SK-N-MC (cell line): ENCODE results near the gene RALGAPA1.
"Not testable (repeated sequence)": the region's sequence is repeated elsewhere in the genome, so short reads cannot be mapped to it uniquely, and the experiment has no call there.

Experiments
- DNase-seq: peaks from one replicate; pipeline ENCODE4 v3.0.0-alpha.2; 2011; ENCODE audit warnings: low read depth, low spot score
- H3K27ac ChIP-seq: fragments of 200-600 bp; sonication (generic); 2 replicates; pipeline ENCODE4 v1.5.1; 2016; ENCODE audit warnings: mixed run types
- H3K36me3 ChIP-seq: fragments of 200-600 bp; sonication (generic); 2 replicates; pipeline ENCODE4 v1.6.1; 2017; ENCODE audit warnings: antibody characterized with exemption, low read length, mixed read lengths; ENCODE audit not compliant: insufficient read depth
- H3K4me3 ChIP-seq: fragments of 200-600 bp; sonication (generic); 2 replicates; pipeline ENCODE4 v1.5.1; 2016
- H3K9ac ChIP-seq: fragments of 200-600 bp; sonication (generic); 2 replicates; pipeline ENCODE4 v1.8.0; 2017; ENCODE audit warnings: mixed run types, mixed read lengths; ENCODE audit not compliant: insufficient read length
- H3K9me3 ChIP-seq: fragments of 200-600 bp; sonication (generic); 2 replicates; pipeline ENCODE4 v1.6.1; 2017; ENCODE audit warnings: low read depth, mild to moderate bottlenecking, antibody characterized with exemption, low read length, moderate library complexity, mixed read lengths
- EZH2 ChIP-seq: fragments of 200-600 bp; sonication (generic); IDR thresholded peaks from one replicate; pipeline ENCODE4 v1.6.1; 2017; ENCODE audit warnings: antibody characterized with exemption
- FOXP2 ChIP-seq: optimal IDR thresholded peaks from 2 replicates; pipeline ENCODE3; 2011; ENCODE audit warnings: mild to moderate bottlenecking, moderate library complexity; ENCODE audit not compliant: insufficient read depth; ENCODE audit errors: extremely low read length, control extremely low read depth
- POLR2AphosphoS5 ChIP-seq: IDR thresholded peaks from 2 replicates; pipeline ENCODE4 v1.6.1; 2012; ENCODE audit warnings: mild to moderate bottlenecking, low read depth, low read length, borderline replicate concordance

RALGAPA1 gene

DNA sequence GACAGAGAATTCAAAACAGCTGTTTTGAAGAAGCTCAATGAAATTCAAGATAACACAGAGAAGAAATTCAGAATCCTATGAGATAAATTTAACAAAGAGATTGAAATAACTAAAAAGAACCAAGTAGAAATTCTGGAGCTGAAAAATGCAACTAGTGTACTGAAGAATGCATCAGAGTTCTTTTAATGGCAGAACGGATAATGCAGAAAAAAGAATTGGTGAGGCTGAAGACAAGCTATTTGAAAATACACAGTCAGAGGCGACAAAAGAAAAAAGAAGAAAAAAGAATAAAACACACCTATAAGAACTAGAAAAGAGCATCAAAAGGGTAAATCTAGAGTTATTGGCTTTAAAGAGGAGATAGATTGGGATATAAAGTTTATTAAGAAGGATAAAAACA, 171.8 kb downstream of the RALGAPA1 start:
- Histone ChIP-seq H3K4me3 (no peak overlapping the region), H3K9ac (no peak overlapping the region), H3K27ac (no peak overlapping the region), H3K36me3 (peaks cover 6% of the 10 kb centered on the region; the same call in 1 of the 2 replicates), H3K9me3 (no peaks in the 10 kb centered on the region)
- no peak for DNase-seq
- TF ChIP-seq EZH2 = no peak
- no peak for TF ChIP-seq FOXP2
- no peak for TF ChIP-seq POLR2AphosphoS5

GRCh38 chr14:35632676-35633075, 176.4 kb downstream of the RALGAPA1 start:
- DNase-seq = no peak
- peaks cover 4% of the 10 kb centered on the region; the same call in 1 of the 2 replicates for H3K36me3 ChIP-seq
- no peak overlapping the region for H3K9ac ChIP-seq
- no peak overlapping the region for H3K27ac ChIP-seq
- H3K9me3 ChIP-seq = no peaks in the 10 kb centered on the region
- no peak overlapping the region for H3K4me3 ChIP-seq
- no peak for TF ChIP-seq POLR2AphosphoS5
- no peak for TF ChIP-seq FOXP2
- TF ChIP-seq EZH2 = no peak

- no peak for DNase-seq
- no peak overlapping the region for H3K27ac ChIP-seq
Observed at GRCh38 chr14:35632271-35632670, 176.8 kb downstream of the RALGAPA1 start.

DNA sequence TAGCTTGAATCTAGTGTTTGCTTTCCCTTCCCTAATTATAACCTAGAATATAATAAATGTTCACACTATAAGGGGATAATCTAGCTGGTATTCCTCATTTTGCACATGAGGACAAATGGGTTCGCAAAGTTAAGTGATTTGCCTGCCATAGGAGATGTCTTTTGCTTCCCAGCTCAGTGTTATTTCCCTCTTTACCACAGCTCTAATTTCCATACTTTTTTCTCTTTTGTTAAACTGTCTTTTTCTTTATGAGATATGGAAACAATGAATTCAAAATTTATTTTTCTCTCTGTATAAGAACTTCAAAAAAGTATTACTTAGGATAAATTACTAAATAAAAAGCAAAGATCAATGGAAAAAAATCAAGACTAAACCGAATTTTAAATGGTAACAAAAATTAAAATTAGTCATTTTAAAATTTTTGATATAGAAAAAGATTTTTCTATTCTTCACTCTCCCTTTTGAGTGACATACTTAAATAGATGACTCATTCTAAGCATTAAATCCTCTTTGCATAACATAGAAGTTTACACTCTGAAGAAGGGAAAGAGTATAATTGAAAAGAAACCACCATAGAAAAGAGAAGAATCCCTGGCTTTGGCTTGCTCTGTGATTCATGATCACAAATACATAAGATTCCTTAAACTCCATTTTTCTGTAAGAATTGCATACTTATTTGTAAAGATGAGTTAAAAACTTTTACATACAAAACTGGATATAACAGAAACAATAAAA, 177.9 kb downstream of the RALGAPA1 start:
- Histone ChIP-seq H3K27ac (no peak overlapping the region), H3K9ac (no peak overlapping the region), H3K9me3 (no peaks in the 10 kb centered on the region), H3K36me3 (no peaks in the 10 kb centered on the region), H3K4me3 (no peak overlapping the region)
- no peak for DNase-seq
- no peak for TF ChIP-seq FOXP2
- TF ChIP-seq POLR2AphosphoS5 = no peak
- no peak for TF ChIP-seq EZH2

More at GRCh38 chr14:35632271-35632670, 176.8 kb downstream of the RALGAPA1 start:
- H3K36me3 ChIP-seq = peaks cover 4% of the 10 kb centered on the region; the same call in 1 of the 2 replicates
- H3K9ac ChIP-seq = no peak overlapping the region
- no peak overlapping the region for H3K4me3 ChIP-seq
- no peak for TF ChIP-seq FOXP2
- no peak for TF ChIP-seq EZH2
- no peak for TF ChIP-seq POLR2AphosphoS5
- no peaks in the 10 kb centered on the region for H3K9me3 ChIP-seq

GRCh38 chr14:35628989-35629388, 180.1 kb downstream of the RALGAPA1 start:
- TF ChIP-seq POLR2AphosphoS5 = no peak
- no peak for TF ChIP-seq EZH2
- no peak for TF ChIP-seq FOXP2
- no peaks in the 10 kb centered on the region for H3K9me3 ChIP-seq

DNA sequence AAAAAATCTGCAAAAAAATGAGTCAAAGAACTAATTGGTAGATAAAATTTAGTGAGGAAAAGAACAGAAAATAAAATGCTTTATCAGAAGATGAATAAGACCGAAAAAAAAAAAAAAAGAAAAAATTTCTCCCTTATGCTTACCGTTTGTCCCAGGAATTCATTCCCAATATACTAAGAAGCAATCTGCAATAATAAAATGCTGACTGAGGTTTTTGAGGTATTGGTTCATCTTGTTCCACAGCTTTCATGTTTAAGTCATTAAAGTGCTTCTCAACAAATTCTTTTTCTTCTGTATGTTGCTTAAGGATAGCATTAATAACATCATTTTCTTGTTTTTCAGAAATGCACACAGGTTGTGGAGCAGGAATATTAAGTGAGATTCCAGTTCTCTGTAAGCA, 182.1 kb downstream of the RALGAPA1 start:
- not testable (repeated sequence) for H3K36me3 ChIP-seq, H3K9ac ChIP-seq

More at GRCh38 chr14:35628989-35629388, 180.1 kb downstream of the RALGAPA1 start:
- H3K9ac ChIP-seq = no peak overlapping the region
- no peaks in the 10 kb centered on the region for H3K36me3 ChIP-seq
- H3K4me3 ChIP-seq = no peak overlapping the region
- no peak overlapping the region for H3K27ac ChIP-seq
- DNase-seq = no peak

GRCh38 chr14:35621996-35622395, 187.1 kb downstream of the RALGAPA1 start:
- H3K36me3 ChIP-seq, DNase-seq, H3K9me3 ChIP-seq, H3K4me3 ChIP-seq, H3K9ac ChIP-seq, H3K27ac ChIP-seq: not testable (repeated sequence)

More for the DNA sequence above, 182.1 kb downstream of the RALGAPA1 start:
- not testable (repeated sequence) for DNase-seq, H3K9me3 ChIP-seq, H3K4me3 ChIP-seq, H3K27ac ChIP-seq

- DNase-seq, H3K4me3 ChIP-seq, H3K27ac ChIP-seq, H3K9ac ChIP-seq, H3K9me3 ChIP-seq, H3K36me3 ChIP-seq: not testable (repeated sequence)
Observed at GRCh38 chr14:35619998-35620397, 189.1 kb downstream of the RALGAPA1 start.

DNA sequence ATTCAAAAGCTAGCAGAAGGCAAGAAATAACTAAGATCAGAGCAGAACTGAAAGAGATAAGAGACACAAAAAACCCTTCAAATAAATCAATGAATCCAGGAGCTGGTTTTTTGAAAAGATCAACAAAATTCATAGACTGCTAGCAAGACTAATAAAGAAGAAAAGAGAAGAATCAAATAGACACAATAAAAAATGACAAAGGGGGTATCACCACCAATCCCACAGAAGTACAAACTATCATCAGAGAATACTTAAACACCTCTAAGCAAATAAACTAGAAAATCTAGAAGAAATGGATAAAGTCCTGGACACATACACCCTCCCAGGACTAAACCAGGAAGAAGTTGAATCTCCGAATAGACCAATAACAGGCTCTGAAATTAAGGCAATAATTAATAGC, 189.6 kb downstream of the RALGAPA1 start:
- not testable (repeated sequence) for H3K9me3 ChIP-seq, H3K27ac ChIP-seq, H3K36me3 ChIP-seq

GRCh38 chr14:35617500-35617899, 191.6 kb downstream of the RALGAPA1 start:
- H3K9ac ChIP-seq = no peak overlapping the region
- no peak for TF ChIP-seq FOXP2
- no peak for TF ChIP-seq EZH2
- TF ChIP-seq POLR2AphosphoS5 = no peak

More for the DNA sequence above, 189.6 kb downstream of the RALGAPA1 start:
- H3K4me3 ChIP-seq, DNase-seq, H3K9ac ChIP-seq: not testable (repeated sequence)

More at GRCh38 chr14:35617500-35617899, 191.6 kb downstream of the RALGAPA1 start:
- no peak overlapping the region for H3K27ac ChIP-seq
- DNase-seq = no peak
- no peak overlapping the region for H3K4me3 ChIP-seq
- no peaks in the 10 kb centered on the region for H3K9me3 ChIP-seq
- no peaks in the 10 kb centered on the region for H3K36me3 ChIP-seq
